ENCODE measurements around the gene MPI.
A peak's percentile ranks its signal among the peaks of the same experiment; 100 is the strongest.

The MPI gene

DNA sequence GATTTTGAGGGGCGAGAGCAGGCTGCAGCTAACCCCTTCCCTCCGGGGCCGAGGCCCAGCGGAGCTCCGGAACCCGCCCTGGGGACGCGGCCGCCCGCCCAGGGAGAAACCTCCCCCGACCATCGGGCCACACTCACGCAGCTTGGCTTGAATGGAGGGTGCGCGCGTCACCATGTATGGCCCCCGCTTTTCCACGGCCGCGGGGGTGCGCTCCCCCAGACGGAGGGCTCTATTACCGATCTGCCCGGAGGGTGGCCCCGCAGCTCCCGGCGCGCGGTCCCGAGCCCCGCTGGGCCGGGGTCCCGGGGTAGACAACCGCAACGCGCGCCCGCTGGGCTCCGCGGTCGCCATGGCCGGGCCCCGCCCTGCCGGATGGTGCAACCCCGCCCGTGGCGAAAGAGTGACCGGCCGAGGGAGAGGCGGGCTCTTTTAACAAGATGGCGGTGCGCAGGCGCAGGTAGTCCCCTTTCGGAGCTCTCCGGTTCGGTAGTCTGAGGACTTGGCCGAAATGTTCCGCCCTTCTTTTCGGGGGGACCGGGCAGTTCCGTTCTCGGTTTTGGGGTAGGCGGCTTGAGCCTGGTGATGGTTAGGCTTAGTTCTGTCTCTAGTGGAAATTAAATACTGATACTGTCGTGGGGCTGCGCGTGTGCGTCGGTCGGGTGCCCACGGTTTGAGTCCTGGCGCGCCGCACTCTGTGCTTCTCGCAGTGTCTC, 16.8 kb downstream of the MPI start, which contains the start of gene FAM219B (continued):
- TF ChIP-seq, protein P1, sequence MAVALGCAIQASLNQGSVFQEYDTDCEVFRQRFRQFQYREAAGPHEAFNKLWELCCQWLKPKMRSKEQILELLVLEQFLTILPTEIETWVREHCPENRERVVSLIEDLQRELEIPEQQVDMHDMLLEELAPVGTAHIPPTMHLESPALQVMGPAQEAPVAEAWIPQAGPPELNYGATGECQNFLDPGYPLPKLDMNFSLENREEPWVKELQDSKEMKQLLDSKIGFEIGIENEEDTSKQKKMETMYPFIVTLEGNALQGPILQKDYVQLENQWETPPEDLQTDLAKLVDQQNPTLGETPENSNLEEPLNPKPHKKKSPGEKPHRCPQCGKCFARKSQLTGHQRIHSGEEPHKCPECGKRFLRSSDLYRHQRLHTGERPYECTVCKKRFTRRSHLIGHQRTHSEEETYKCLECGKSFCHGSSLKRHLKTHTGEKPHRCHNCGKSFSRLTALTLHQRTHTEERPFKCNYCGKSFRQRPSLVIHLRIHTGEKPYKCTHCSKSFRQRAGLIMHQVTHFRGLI (tag by site-specific recombination; IDR thresholded peaks at IDR 0.05): peak; percentile 72; the same call in 1 of the 2 replicates
- peak; percentile 54; the same call in 1 of the 2 replicates for TF ChIP-seq ZBTB8A (tag by site-specific recombination; IDR thresholded peaks at IDR 0.05)
- no peak for TF ChIP-seq ZSCAN23 (tag by site-specific recombination; IDR thresholded peaks at IDR 0.05)
- TF ChIP-seq YY1 (tag by site-specific recombination; IDR thresholded peaks at IDR 0.05): peak; percentile 90; the same call in 1 of the 2 replicates
- TF ChIP-seq, protein P2, sequence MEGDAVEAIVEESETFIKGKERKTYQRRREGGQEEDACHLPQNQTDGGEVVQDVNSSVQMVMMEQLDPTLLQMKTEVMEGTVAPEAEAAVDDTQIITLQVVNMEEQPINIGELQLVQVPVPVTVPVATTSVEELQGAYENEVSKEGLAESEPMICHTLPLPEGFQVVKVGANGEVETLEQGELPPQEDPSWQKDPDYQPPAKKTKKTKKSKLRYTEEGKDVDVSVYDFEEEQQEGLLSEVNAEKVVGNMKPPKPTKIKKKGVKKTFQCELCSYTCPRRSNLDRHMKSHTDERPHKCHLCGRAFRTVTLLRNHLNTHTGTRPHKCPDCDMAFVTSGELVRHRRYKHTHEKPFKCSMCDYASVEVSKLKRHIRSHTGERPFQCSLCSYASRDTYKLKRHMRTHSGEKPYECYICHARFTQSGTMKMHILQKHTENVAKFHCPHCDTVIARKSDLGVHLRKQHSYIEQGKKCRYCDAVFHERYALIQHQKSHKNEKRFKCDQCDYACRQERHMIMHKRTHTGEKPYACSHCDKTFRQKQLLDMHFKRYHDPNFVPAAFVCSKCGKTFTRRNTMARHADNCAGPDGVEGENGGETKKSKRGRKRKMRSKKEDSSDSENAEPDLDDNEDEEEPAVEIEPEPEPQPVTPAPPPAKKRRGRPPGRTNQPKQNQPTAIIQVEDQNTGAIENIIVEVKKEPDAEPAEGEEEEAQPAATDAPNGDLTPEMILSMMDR (tag by site-specific recombination; IDR thresholded peaks at IDR 0.05): peak; percentile 60
- TF ChIP-seq, protein P3, sequence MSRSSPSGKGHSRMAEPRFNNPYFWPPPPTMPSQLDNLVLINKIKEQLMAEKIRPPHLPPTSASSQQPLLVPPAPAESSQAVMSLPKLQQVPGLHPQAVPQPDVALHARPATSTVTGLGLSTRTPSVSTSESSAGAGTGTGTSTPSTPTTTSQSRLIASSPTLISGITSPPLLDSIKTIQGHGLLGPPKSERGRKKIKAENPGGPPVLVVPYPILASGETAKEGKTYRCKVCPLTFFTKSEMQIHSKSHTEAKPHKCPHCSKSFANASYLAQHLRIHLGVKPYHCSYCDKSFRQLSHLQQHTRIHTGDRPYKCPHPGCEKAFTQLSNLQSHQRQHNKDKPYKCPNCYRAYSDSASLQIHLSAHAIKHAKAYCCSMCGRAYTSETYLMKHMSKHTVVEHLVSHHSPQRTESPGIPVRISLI (tag by site-specific recombination; IDR thresholded peaks at IDR 0.05): no peak
- no peak for TF ChIP-seq TRIM28 (IDR thresholded peaks at IDR 0.05; ENCODE audit: borderline replicate concordance, low read length)
- no peak for TF ChIP-seq ZNF747 (tag by site-specific recombination; IDR thresholded peaks at IDR 0.05)
- 0 out of 2 replicates have a peak, but pooled peaks have one; percentile 21 for TF ChIP-seq BCL11B (tag by site-specific recombination; IDR thresholded peaks at IDR 0.05; ENCODE audit: low read depth)
- no peak for TF ChIP-seq ZNF354C (tag by site-specific recombination; IDR thresholded peaks at IDR 0.05; ENCODE audit: borderline replicate concordance, low read depth)
- peak; percentile 79; the same call in 1 of the 2 replicates for TF ChIP-seq ZBTB20 (tag by site-specific recombination; IDR thresholded peaks at IDR 0.05)
- TF ChIP-seq, protein P4, sequence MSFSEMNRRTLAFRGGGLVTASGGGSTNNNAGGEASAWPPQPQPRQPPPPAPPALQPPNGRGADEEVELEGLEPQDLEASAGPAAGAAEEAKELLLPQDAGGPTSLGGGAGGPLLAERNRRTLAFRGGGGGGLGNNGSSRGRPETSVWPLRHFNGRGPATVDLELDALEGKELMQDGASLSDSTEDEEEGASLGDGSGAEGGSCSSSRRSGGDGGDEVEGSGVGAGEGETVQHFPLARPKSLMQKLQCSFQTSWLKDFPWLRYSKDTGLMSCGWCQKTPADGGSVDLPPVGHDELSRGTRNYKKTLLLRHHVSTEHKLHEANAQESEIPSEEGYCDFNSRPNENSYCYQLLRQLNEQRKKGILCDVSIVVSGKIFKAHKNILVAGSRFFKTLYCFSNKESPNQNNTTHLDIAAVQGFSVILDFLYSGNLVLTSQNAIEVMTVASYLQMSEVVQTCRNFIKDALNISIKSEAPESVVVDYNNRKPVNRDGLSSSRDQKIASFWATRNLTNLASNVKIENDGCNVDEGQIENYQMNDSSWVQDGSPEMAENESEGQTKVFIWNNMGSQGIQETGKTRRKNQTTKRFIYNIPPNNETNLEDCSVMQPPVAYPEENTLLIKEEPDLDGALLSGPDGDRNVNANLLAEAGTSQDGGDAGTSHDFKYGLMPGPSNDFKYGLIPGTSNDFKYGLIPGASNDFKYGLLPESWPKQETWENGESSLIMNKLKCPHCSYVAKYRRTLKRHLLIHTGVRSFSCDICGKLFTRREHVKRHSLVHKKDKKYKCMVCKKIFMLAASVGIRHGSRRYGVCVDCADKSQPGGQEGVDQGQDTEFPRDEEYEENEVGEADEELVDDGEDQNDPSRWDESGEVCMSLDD (tag by site-specific recombination; IDR thresholded peaks at IDR 0.05): peak; percentile 64
- peak; percentile 70 for TF ChIP-seq ZFHX2 (tag by site-specific recombination; conservative IDR thresholded peaks at IDR 0.05)
- TF ChIP-seq ZNF184 (tag by site-specific recombination; IDR thresholded peaks at IDR 0.05): peak; percentile 47; the same call in 1 of the 2 replicates
- TF ChIP-seq YY2 (tag by site-specific recombination; IDR thresholded peaks at IDR 0.05): peak; percentile 60
- TF ChIP-seq EGR2 (tag by site-specific recombination; IDR thresholded peaks at IDR 0.05; ENCODE audit: low read depth): peak; percentile 47
- 0 out of 2 replicates have a peak, but pooled peaks have one; percentile 50 for TF ChIP-seq ZBTB7A (tag by site-specific recombination; IDR thresholded peaks at IDR 0.05; ENCODE audit: low read depth)
- peak; percentile 31 for TF ChIP-seq KLF1 (tag by site-specific recombination; IDR thresholded peaks at IDR 0.05)
- peak; percentile 58; the same call in 1 of the 2 replicates for TF ChIP-seq ZNF37A (tag by site-specific recombination; IDR thresholded peaks at IDR 0.05)
- TF ChIP-seq, protein P5, sequence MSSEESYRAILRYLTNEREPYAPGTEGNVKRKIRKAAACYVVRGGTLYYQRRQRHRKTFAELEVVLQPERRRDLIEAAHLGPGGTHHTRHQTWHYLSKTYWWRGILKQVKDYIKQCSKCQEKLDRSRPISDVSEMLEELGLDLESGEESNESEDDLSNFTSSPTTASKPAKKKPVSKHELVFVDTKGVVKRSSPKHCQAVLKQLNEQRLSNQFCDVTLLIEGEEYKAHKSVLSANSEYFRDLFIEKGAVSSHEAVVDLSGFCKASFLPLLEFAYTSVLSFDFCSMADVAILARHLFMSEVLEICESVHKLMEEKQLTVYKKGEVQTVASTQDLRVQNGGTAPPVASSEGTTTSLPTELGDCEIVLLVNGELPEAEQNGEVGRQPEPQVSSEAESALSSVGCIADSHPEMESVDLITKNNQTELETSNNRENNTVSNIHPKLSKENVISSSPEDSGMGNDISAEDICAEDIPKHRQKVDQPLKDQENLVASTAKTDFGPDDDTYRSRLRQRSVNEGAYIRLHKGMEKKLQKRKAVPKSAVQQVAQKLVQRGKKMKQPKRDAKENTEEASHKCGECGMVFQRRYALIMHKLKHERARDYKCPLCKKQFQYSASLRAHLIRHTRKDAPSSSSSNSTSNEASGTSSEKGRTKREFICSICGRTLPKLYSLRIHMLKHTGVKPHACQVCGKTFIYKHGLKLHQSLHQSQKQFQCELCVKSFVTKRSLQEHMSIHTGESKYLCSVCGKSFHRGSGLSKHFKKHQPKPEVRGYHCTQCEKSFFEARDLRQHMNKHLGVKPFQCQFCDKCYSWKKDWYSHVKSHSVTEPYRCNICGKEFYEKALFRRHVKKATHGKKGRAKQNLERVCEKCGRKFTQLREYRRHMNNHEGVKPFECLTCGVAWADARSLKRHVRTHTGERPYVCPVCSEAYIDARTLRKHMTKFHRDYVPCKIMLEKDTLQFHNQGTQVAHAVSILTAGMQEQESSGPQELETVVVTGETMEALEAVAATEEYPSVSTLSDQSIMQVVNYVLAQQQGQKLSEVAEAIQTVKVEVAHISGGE (tag by site-specific recombination; conservative IDR thresholded peaks at IDR 0.05; ENCODE audit: low read depth): peak; percentile 96

All from HEK293 (cell line).